Coronary artery (tissue), 2 donors: Measurements from ENCODE around the gene REXO1.
A peak's percentile ranks its signal among the peaks of the same experiment; 100 is the strongest.

Experiments used
- DNase-seq: peaks from one replicate; pipeline ENCODE4 v3.0.0-alpha.2; 2017; ENCODE audit warnings: low spot score
- H3K27ac ChIP-seq, 2 donors: fragments of 200-600 bp; sonication (generic); one replicate each; pipeline ENCODE4 v1.5.1; 2016 to 2019
- H3K4me3 ChIP-seq: fragments of 200-600 bp; sonication (generic); 2 replicates; pipeline ENCODE4 v1.5.1; 2016; ENCODE audit warnings: mild to moderate bottlenecking, moderate library complexity
- TF ChIP-seq, protein P1 (sequence below): fragments of 200-600 bp; sonication (generic); IDR thresholded peaks from one replicate; pipeline ENCODE4 v1.5.1; 2019; ENCODE audit warnings: antibody characterized with exemption

Gene REXO1

DNA sequence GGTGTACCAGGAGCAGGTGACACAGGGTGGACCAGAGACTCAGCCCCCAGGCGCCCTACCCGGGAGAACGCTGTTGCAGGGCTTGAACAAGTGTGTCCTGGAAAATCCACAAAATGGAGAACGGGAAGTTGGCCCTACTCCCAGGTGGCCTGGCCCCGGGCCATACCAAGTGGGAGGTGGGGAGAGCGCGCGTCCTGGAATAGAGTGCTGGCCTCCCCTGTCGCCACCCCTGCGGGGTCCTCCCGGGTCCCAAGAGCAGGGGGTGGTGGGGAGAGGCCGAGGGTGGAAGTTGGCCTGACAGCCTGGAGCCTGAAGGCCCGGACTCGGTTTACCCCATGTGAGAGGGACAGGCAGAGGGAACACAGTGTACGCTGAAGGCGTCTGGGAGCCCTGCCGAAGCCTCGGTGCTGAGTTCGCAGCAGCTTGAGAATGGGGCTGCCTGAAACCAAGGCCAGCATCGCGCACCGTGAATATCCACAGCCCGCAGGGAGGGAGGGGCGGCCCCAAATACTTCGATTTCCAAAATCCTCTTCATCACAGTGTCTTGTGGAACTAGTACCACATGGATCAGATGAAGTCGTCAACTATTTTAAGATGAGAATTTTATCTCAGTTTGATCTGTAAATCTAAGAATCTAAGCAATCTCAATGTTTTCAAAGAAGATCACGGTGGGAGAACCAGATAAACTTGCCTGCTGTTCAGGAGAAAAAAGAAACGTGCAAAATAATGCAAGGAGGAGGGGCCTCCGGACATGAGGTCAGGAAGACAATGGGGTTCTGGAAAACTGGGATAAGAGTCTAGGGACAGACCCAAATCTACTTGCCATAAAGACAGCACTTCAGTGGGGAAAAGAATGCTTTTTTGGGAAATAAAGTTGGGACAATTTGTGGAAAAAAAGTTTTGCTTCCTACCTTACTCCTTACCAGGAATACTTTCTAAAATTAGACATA is 25.5 kb upstream of the REXO1 start:
- peak overlapping the region; percentile 56 for H3K4me3 ChIP-seq
- DNase-seq = no peak
- TF ChIP-seq, protein P1, sequence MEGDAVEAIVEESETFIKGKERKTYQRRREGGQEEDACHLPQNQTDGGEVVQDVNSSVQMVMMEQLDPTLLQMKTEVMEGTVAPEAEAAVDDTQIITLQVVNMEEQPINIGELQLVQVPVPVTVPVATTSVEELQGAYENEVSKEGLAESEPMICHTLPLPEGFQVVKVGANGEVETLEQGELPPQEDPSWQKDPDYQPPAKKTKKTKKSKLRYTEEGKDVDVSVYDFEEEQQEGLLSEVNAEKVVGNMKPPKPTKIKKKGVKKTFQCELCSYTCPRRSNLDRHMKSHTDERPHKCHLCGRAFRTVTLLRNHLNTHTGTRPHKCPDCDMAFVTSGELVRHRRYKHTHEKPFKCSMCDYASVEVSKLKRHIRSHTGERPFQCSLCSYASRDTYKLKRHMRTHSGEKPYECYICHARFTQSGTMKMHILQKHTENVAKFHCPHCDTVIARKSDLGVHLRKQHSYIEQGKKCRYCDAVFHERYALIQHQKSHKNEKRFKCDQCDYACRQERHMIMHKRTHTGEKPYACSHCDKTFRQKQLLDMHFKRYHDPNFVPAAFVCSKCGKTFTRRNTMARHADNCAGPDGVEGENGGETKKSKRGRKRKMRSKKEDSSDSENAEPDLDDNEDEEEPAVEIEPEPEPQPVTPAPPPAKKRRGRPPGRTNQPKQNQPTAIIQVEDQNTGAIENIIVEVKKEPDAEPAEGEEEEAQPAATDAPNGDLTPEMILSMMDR = no peak
- peak overlapping the region; percentile 68 for H3K27ac ChIP-seq

DNA sequence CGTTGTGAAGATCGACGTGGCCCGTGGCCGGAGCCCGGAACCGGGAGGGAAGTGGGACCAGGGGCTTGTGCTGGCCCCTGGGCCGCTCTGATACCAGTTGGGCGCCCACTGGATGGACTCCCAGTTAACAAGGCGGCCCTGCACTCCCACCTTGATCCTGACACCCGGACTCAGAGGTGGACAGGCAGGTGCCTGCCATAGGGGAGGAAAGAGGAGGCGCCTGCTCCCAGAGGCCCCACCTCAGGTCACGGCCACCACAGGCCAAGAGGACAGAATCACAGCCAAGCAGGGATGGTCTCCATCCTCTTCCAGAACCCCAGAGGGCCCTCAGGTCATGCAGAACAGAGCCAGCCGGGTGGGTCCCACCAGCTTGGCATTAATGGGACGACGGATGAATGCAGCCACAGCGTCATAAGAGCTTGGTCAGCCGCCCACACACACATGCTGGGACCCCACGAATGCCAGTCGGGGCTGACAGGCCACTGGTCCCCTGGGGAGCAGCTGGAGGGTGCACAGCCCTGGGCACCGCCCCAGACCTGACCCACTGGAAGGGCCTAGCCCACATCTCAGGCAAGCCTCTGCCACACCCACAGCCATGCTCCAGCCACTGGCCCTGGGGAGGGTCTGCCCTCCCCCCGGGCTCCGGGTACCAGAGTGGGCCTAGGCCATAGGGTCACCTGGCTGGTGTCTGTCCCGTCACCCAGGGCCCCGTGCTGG is 24.7 kb upstream of the REXO1 start:
- DNase-seq = no peak
- Histone ChIP-seq H3K27ac (peak overlapping the region; percentile 68), H3K4me3 (peak overlapping the region; percentile 56)
- TF ChIP-seq, protein P1 = no peak

DNA sequence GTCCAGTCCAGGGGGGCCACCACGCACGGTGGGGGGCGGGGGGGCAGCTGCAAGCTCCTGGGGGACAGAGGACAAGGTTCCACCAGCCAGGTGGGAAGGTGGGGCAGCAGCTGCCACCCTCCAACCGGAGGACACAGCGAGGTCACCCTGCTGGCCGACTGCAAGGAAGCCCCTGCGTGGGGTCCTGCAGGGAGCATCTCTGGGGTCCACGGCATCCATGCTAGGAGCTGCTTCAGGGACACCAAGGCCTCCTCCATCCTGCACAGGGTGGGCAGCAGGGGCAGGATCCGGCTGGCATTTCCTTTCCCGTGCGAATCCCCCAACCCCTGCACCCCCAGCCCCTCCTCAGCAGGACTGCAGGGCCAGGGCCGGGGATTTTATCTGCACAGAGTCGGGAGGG is 23.3 kb upstream of the REXO1 start:
- no peak for DNase-seq
- H3K27ac ChIP-seq = no peak overlapping the region
- TF ChIP-seq, protein P1 = no peak
- no peak overlapping the region for H3K4me3 ChIP-seq

DNA sequence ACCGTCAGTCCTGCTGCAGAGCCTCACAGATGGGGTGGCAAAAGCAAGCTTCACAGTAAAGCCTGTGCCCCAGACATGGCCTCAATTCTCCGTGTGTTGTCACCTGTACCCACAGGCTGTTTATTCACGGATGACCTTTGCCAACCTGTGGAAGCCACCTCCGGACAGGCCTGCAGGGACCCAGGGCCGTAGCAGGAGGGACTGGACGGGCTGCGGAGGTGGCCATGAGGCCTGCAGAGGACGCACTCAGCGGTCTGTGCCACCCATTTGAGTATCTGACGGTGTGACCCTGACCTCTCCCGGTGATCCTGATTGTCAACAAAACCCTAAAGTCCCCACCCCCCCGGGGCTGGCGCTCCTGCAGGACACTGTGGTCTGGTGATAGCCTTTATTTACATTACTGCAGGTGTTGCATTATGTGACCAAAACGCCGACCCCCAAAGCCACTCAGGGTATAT is 22.9 kb upstream of the REXO1 start:
- TF ChIP-seq, protein P1 = no peak
- DNase-seq = no peak
- no peak overlapping the region for H3K27ac ChIP-seq
- no peak overlapping the region for H3K4me3 ChIP-seq

DNA sequence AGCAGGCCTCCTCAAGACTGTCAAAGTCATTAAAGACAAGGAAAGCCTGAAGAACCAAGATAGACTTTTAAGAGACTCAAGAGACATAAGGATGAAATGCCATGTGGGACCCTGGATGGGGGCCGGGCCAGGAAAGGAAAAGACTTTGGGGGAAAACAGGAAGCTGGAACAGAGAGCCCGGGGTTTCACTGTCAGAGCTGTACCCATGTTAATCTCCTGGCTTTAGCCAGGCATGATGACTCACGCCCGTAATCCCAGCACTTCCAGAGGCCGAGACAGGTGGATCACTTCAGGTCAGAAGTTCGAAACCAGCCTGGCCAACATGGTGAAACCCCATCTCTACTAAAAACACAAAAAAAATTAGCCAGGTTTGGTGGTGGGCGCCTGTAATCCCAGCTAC is 20.7 kb upstream of the REXO1 start:
- DNase-seq = no peak
- TF ChIP-seq, protein P1 = no peak
- H3K4me3 ChIP-seq = no peak overlapping the region
- H3K27ac ChIP-seq = no peak overlapping the region

DNA sequence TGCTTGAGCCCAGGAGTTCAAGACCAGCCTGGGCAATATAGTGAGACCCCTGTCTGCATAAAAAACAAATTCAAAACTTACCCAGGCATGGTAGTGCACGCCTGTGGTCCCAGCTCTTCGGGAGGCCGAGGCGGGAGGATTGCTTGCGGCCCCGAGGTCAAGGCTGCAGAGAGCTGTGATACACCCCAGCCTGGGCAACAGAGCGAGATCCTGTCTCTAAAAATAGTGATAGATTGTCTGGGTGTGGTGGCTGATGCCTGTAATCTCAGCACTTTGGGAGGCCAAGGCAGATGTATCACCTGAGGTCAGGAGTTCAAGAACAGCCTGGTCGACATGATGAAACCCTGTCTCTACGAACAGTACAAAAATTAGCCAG is 19.1 kb upstream of the REXO1 start:
- TF ChIP-seq, protein P1 = no peak
- Histone ChIP-seq H3K4me3 (no peak overlapping the region), H3K27ac (no peak overlapping the region)
- no peak for DNase-seq
